ENCODE measurements around the gene PCDHGA1.
A peak's percentile ranks its signal among the peaks of the same experiment; 100 is the strongest.
"Not testable (repeated sequence)": the region's sequence is repeated elsewhere in the genome, so short reads cannot be mapped to it uniquely, and the experiment has no call there.

PCDHGA1 gene

GRCh38 chr5:141330299-141331080 is at the start of gene PCDHGA1:
Gene PCDHGA1, plus strand, starts transcription at chr5:141330514.
- no peak for DNase-seq (ENCODE audit: low spot score in 2 of 2)
- no peak for ATAC-seq
- H3K36me3 Mint-ChIP-seq = peaks cover 4% of the 10 kb centered on the region
- H3K4me3 Mint-ChIP-seq = no peak within 1 kb of the TSS
- H3K9me3 Mint-ChIP-seq = peaks cover 16% of the 10 kb centered on the region
- peaks cover 7% of the 10 kb centered on the region for H3K4me1 Mint-ChIP-seq
- H3K27ac Mint-ChIP-seq = no peak within 1 kb of the TSS

GRCh38 chr5:141298376-141298775 is 31.9 kb upstream of the PCDHGA1 start:
- no peaks in the 10 kb centered on the region for H3K36me3 Mint-ChIP-seq
- DNase-seq (ENCODE audit: low spot score in 2 of 2) (no peak), ATAC-seq (no peak)
- peaks cover 30% of the 10 kb centered on the region for H3K9me3 Mint-ChIP-seq
- H3K4me1 Mint-ChIP-seq = no peaks in the 10 kb centered on the region
- no peak overlapping the region for H3K27ac Mint-ChIP-seq
- no peak overlapping the region for H3K4me3 Mint-ChIP-seq

DNA sequence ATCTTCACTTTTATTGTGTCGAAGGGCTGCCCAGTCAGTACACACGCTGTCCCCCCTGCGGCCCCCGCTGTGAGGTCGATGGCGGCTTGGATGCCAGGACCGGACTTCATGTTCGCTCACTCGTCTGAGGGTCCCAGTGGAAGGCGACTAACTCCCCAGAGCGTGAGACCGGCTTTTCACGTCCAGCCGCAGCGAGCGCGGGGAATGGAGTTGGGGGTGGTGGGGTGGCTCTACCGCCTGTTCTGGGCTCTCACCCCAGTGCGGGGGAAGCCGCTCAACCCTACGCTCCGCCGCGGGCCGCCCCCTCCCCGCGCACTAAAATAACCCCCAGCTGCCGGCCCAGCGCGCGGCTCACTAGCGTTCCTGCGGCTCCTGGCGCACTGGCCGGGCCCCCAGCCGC is 26.6 kb upstream of the PCDHGA1 start, which contains the start of gene SLC25A2:
Gene SLC25A2 (minus strand): TSS at position 294 of the 400 bp plus-strand sequence. CDS start 184 bp downstream, at position 110.
- Mint-ChIP-seq H3K4me3 (no peak within 1 kb of the TSS), H3K9me3 (peaks cover 17% of the 10 kb centered on the region), H3K4me1 (no peaks in the 10 kb centered on the region), H3K36me3 (no peaks in the 10 kb centered on the region), H3K27ac (no peak within 1 kb of the TSS)
- DNase-seq (ENCODE audit: low spot score in 2 of 2) (no peak), ATAC-seq (no peak)

- peaks cover 21% of the 10 kb centered on the region for H3K9me3 Mint-ChIP-seq
- no peak overlapping the region for H3K4me3 Mint-ChIP-seq
- H3K36me3 Mint-ChIP-seq = no peaks in the 10 kb centered on the region
- ATAC-seq (no peak), DNase-seq (ENCODE audit: low spot score in 2 of 2) (no peak)
- no peak overlapping the region for H3K27ac Mint-ChIP-seq
- H3K4me1 Mint-ChIP-seq = no peaks in the 10 kb centered on the region
Observed at GRCh38 chr5:141306630-141307029, 23.7 kb upstream of the PCDHGA1 start.

GRCh38 chr5:141313711-141314110 is 16.6 kb upstream of the PCDHGA1 start:
- H3K27ac Mint-ChIP-seq = no peak overlapping the region
- DNase-seq (ENCODE audit: low spot score in 2 of 2) (no peak), ATAC-seq (no peak)
- peaks cover 12% of the 10 kb centered on the region for H3K4me1 Mint-ChIP-seq
- peaks cover 33% of the 10 kb centered on the region for H3K36me3 Mint-ChIP-seq
- peaks cover 39% of the 10 kb centered on the region for H3K9me3 Mint-ChIP-seq
- no peak overlapping the region for H3K4me3 Mint-ChIP-seq

DNA sequence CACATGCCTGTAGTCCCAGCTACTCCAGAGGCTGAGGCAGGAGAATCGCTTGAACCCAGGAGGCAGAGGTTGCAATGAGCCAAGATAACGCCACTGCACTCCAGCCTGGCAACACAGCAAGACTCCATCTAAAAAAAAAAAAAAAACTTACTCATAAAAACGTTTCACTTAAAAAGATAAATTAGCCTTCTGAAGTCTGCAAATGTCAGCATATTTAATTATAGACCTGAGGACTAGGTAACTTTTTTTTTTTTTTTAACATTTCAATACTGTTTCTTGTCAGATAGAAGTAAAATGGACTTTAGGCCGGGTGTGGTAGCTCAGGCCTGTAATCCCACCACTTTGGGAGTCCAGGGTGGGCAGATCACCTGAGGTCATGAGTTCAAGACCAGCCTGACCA is 13.4 kb upstream of the PCDHGA1 start:
- Mint-ChIP-seq H3K4me1 (peaks cover 38% of the 10 kb centered on the region), H3K36me3 (peaks cover 54% of the 10 kb centered on the region), H3K9me3 (peaks cover 42% of the 10 kb centered on the region)
- ATAC-seq; DNase-seq (ENCODE audit: low spot score in 2 of 2); H3K27ac Mint-ChIP-seq; H3K4me3 Mint-ChIP-seq: not testable (repeated sequence)

- Mint-ChIP-seq H3K9me3 (peaks cover 31% of the 10 kb centered on the region), H3K27ac (peak overlapping the region; percentile 100), H3K4me3 (peak overlapping the region; percentile 99), H3K4me1 (peaks cover 38% of the 10 kb centered on the region), H3K36me3 (peaks cover 54% of the 10 kb centered on the region)
- ATAC-seq (no peak), DNase-seq (ENCODE audit: low spot score in 2 of 2) (no peak)
Observed at GRCh38 chr5:141319202-141319601, 11.1 kb upstream of the PCDHGA1 start.

DNA sequence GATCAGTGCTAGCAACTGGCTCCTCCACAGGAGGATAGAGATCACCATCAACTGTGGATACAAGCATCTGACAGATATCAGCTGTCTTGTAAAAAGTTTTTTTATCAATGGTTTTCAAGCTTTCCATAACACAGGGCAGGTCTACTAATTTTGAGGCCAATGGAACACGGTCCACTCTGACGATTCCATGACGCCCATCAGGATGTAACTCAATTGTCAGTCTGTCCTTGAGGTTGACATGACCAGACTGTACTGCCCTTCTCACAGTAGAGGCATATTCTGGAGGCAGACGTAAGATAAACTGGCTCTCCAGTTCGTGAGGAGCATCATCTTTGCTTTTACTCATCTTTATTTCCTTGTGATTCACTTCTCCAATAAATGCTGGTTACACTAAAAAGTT is 10.6 kb upstream of the PCDHGA1 start:
- Mint-ChIP-seq H3K9me3 (peaks cover 30% of the 10 kb centered on the region), H3K36me3 (peaks cover 54% of the 10 kb centered on the region)

GRCh38 chr5:141320225-141321169 is 9.8 kb upstream of the PCDHGA1 start, which contains the start of gene TAF7:
Gene TAF7, minus strand, starts transcription at chr5:141320784. Its CDS starts 740 bp downstream, at chr5:141320044.
- peak within 1 kb of the TSS; percentile 99 for H3K4me3 Mint-ChIP-seq
- H3K27ac Mint-ChIP-seq = peak within 1 kb of the TSS; percentile 100
- peaks cover 49% of the 10 kb centered on the region for H3K36me3 Mint-ChIP-seq
- DNase-seq (ENCODE audit: low spot score in 2 of 2) = peak; percentile 84 to 94
- H3K4me1 Mint-ChIP-seq = peaks cover 36% of the 10 kb centered on the region
- H3K9me3 Mint-ChIP-seq = peaks cover 22% of the 10 kb centered on the region
- ATAC-seq = peak; percentile 96

More for the DNA sequence above, 10.6 kb upstream of the PCDHGA1 start:
- H3K27ac Mint-ChIP-seq = peak overlapping the region; percentile 100
- peaks cover 38% of the 10 kb centered on the region for H3K4me1 Mint-ChIP-seq
- ATAC-seq (no peak), DNase-seq (ENCODE audit: low spot score in 2 of 2) (no peak)
- peak overlapping the region; percentile 99 for H3K4me3 Mint-ChIP-seq

DNA sequence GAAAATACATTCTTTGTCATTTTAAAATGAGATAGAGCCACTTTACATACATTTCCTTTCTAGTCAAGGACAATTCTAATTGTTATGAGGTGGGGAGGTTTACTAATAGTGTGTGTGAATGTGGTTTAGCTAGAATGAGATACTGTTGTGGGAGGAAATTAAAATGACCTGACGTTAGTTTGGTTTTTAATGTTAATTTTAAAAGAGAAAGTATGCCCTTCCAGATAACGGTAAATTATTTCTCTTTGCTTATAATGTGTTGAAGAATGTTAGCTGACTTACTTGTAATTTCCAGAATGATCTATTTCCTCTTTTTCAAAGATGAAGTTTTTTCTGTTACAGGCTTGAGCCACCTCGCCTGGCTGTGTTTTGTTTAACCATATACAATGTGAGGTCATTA is 8.1 kb upstream of the PCDHGA1 start:
- peak overlapping the region; percentile 99 for H3K4me3 Mint-ChIP-seq
- H3K9me3 Mint-ChIP-seq = peaks cover 21% of the 10 kb centered on the region
- ATAC-seq (no peak), DNase-seq (ENCODE audit: low spot score in 2 of 2) (no peak)
- H3K27ac Mint-ChIP-seq = no peak overlapping the region
- peaks cover 39% of the 10 kb centered on the region for H3K4me1 Mint-ChIP-seq
- peaks cover 40% of the 10 kb centered on the region for H3K36me3 Mint-ChIP-seq

GRCh38 chr5:141326088-141326854 is 4.0 kb upstream of the PCDHGA1 start:
- H3K27ac Mint-ChIP-seq = peak overlapping the region; percentile 76

GRCh38 chr5:141328231-141328630 is 2.1 kb upstream of the PCDHGA1 start:
- Mint-ChIP-seq H3K4me1 (peaks cover 7% of the 10 kb centered on the region), H3K36me3 (peaks cover 4% of the 10 kb centered on the region), H3K9me3 (peaks cover 4% of the 10 kb centered on the region), H3K27ac (no peak overlapping the region), H3K4me3 (no peak overlapping the region)
- peak; percentile 40 for ATAC-seq
- no peak for DNase-seq (ENCODE audit: low spot score in 2 of 2)

More at GRCh38 chr5:141326088-141326854, 4.0 kb upstream of the PCDHGA1 start:
- Mint-ChIP-seq H3K36me3 (peaks cover 4% of the 10 kb centered on the region), H3K9me3 (peaks cover 4% of the 10 kb centered on the region), H3K4me3 (peak overlapping the region; percentile 88), H3K4me1 (peaks cover 7% of the 10 kb centered on the region)
- ATAC-seq (peak; percentile 93), DNase-seq (ENCODE audit: low spot score in 2 of 2) (peak; percentile 43 to 73)

DNA sequence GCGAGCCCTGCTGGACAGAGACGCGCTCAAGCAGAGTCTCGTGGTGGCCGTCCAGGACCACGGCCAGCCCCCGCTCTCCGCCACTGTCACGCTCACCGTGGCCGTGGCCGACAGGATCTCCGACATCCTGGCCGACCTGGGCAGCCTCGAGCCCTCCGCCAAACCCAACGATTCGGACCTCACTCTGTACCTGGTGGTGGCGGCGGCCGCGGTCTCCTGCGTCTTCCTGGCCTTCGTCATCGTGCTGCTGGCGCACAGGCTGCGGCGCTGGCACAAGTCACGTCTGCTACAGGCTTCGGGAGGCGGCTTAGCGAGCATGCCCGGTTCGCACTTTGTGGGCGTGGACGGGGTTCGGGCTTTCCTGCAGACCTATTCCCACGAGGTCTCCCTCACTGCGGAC is 2.3 kb downstream of the PCDHGA1 start:
- H3K4me3 Mint-ChIP-seq; DNase-seq (ENCODE audit: low spot score in 2 of 2); H3K36me3 Mint-ChIP-seq; H3K4me1 Mint-ChIP-seq; H3K27ac Mint-ChIP-seq; ATAC-seq: not testable (repeated sequence)
- H3K9me3 Mint-ChIP-seq = peaks cover 22% of the 10 kb centered on the region

GRCh38 chr5:141338538-141339306 is 8.4 kb downstream of the PCDHGA1 start, which contains the start of gene PCDHGA2:
Gene PCDHGA2, plus strand, starts transcription at chr5:141338760.
- no peaks in the 10 kb centered on the region for H3K4me1 Mint-ChIP-seq
- no peak within 1 kb of the TSS for H3K27ac Mint-ChIP-seq
- ATAC-seq (no peak), DNase-seq (ENCODE audit: low spot score in 2 of 2) (no peak)
- H3K36me3 Mint-ChIP-seq = no peaks in the 10 kb centered on the region
- no peak within 1 kb of the TSS for H3K4me3 Mint-ChIP-seq
- peaks cover 32% of the 10 kb centered on the region for H3K9me3 Mint-ChIP-seq
